Spleen (tissue), 7 donors: ENCODE results near the gene DNAAF3.

ENCODE experiments used
- POLR2A ChIP-seq, 3 donors: fragments of 450-650 bp; IDR thresholded peaks; one replicate each; pipeline ENCODE4 v1.5.1; 2017; ENCODE audit warnings: antibody characterized with exemption in 3 of 3, mild to moderate bottlenecking in 1 of 3
- POLR2AphosphoS5 ChIP-seq, 3 donors: sonication (generic); formaldehyde crosslinking; IDR thresholded peaks; one replicate each; pipeline ENCODE4 v1.5.1; 2017; ENCODE audit warnings: antibody characterized with exemption in 3 of 3
- TF ChIP-seq, protein P1 (sequence below), 11 experiments: fragments of 200-600 bp in 7 of 11; fragments of 450-650 bp in 4 of 11; sonication (generic) in 4 of 11; IDR thresholded peaks in 8 of 11; conservative IDR thresholded peaks in 3 of 11; 1 replicate in 7 of 11; 2 replicates in 4 of 11; pipeline versions ENCODE4 v1.4.0 to v1.8.0; 2016 to 2021; ENCODE audit warnings: antibody characterized with exemption in 11 of 11, inconsistent platforms in 4 of 11, mild to moderate bottlenecking in 1 of 11
- donor health status: DM: no; HTN: no; CAD: no; lungs with moderate emphysema.
- donor health status: DM: no; HTN: no; CAD: no.
- donor health status: DM: no; HTN: no; CAD: no.

- TF ChIP-seq, protein P1, sequence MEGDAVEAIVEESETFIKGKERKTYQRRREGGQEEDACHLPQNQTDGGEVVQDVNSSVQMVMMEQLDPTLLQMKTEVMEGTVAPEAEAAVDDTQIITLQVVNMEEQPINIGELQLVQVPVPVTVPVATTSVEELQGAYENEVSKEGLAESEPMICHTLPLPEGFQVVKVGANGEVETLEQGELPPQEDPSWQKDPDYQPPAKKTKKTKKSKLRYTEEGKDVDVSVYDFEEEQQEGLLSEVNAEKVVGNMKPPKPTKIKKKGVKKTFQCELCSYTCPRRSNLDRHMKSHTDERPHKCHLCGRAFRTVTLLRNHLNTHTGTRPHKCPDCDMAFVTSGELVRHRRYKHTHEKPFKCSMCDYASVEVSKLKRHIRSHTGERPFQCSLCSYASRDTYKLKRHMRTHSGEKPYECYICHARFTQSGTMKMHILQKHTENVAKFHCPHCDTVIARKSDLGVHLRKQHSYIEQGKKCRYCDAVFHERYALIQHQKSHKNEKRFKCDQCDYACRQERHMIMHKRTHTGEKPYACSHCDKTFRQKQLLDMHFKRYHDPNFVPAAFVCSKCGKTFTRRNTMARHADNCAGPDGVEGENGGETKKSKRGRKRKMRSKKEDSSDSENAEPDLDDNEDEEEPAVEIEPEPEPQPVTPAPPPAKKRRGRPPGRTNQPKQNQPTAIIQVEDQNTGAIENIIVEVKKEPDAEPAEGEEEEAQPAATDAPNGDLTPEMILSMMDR (IDR thresholded peaks at IDR 0.05 in 8 of 11, conservative IDR thresholded peaks at IDR 0.05 in 3 of 11): no peak
- no peak for TF ChIP-seq POLR2A (IDR thresholded peaks at IDR 0.05)
- TF ChIP-seq POLR2AphosphoS5 (IDR thresholded peaks at IDR 0.05): no peak
Measured at GRCh38 chr19:55158848-55159749, 7.3 kb downstream of the DNAAF3 start.
